CD1c-positive myeloid dendritic cell (primary cell): ENCODE data around the gene CBX8.

ENCODE experiments used
- DNase-seq: peaks from one replicate; pipeline ENCODE4 v3.0.0-alpha.2; 2016; ENCODE audit errors: extremely low spot score

The CBX8 gene

GRCh38 chr17:79819534-79820276 is 22.8 kb upstream of the CBX8 start:
- DNase-seq = no peak

DNA sequence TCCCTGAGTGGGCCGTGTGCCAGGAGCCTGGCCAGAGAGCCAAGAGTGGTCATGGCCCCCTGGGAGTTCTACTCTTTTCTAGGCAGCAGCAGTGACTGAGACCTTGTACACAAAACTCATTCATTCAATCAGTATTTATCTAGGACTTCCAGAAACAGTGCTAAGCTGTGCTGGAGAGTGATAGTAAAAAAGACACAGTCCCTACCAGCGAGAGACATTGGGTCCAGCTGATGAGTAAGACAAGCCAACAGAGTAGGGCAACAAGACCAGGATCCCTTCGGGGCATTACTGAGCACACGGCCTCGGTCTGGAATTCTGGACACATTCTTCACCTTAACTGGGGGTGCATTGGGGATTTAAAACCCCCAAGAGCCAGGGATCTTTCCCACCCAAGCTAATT is 22.2 kb upstream of the CBX8 start:
- no peak for DNase-seq

DNA sequence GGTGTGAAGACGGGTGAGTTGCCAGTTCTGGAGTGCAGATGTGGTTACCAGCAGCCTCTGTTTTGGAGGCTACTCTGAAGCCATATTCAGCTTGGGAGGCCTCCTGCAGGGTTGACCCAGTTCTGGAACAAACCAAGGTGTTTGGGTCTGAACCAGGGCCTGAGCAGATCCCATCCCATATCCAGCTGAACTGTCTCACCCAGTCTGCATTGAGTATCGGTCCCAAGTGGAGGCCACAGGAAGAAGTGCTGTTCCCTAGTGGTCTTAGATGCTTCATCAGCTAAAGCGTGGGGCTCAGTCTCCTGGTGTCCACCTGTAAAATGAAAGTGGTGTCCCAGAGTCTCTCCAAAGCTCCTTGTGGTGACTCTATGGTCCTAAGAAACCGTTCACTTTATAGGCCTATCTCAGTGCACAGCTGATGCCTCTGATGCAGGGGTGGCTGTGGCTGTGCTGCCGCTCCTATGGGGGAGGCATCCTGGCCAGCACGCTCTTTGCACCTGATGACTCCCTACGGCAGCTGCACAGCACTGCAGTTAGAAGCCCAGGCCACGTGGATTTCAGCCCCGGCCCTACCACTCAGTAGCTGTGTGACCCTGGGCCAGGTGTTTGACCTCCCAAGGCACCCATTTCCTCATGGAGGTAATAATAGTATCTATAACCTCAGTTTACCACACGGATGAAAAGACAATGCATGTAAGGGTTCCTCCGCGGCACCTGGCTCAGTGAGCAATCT is 21.3 kb upstream of the CBX8 start:
- no peak for DNase-seq

DNA sequence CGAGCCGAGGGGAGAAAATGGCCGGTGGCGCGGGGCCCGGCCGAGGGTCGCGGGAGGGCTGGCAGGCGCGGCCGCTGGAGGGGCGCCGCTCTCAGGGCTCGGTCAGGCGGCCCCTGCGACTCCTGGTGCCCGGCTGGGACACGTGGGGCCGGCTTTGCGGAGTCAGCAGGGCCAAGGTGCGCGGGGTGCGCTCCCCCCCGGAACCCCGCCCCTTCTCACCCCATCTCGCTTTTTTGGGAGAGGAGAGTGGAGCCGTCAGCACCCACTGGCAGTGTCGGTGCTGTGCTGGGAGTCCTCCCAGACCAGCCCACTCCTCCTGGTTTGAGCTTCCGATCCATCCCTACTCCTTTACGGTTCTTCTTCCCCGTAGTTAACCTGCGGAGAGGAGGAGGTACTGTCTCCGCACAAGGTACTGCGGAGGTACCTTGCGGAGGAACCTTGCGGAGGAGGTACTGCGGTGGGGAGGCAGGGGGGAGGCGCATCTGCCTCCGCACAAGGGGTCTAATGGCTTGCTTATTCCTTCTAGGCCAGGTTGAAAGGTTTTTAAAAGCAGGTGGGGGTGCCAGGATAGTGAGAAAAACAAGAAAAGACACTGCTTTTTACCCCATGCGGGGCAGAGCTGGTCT is 19.1 kb upstream of the CBX8 start:
- no peak for DNase-seq

GRCh38 chr17:79814974-79815835 is 18.3 kb upstream of the CBX8 start:
- DNase-seq = peak; percentile 43

- DNase-seq = no peak
These were observed 17.5 kb upstream of the CBX8 start for GRCh38 chr17:79814127-79814973.

DNA sequence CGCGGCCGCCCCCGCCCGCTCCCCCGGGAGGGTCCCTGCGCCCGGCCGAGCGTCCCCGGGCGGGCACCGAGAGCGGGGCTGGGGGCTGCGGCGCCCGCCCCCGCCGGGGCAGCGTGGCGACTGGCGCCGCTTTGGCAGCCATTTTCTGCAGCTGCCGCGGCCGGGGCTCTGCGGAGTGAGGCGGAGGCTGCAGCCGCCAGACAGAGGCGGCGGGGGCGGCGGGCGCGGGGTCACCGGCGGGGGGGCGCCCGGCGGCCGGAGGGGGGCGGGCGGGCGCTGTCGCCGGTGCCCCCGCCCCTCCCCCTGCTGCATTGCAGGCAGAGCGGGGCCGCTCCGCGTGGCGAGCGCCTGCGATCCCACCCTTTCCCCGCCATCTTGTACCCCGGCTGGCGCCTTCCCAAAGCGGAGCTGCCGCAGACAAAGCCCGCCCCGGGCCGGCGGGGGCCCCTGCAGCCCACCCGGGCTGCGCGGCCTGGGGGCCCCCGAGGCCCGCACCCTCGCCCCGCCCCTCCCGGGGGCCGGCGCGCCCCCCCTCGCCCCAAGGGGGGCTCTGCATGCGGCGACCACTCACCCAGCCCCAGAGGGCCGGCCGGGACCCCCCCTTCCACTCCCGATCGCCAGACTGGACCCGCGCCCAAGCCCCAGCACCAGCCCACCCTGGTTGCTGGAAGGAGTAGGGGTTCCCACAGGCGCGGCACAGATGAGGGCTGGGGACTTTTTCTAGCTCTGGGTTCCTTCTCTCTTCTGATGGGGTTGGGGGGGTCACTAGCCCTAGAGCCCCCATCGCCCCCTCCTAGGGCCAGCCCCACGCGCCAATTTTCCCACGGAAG is 16.6 kb upstream of the CBX8 start:
- no peak for DNase-seq

GRCh38 chr17:79812353-79813258 is 15.7 kb upstream of the CBX8 start:
- DNase-seq = no peak

- DNase-seq = no peak
These were observed 15.0 kb upstream of the CBX8 start for GRCh38 chr17:79811868-79812352.

DNA sequence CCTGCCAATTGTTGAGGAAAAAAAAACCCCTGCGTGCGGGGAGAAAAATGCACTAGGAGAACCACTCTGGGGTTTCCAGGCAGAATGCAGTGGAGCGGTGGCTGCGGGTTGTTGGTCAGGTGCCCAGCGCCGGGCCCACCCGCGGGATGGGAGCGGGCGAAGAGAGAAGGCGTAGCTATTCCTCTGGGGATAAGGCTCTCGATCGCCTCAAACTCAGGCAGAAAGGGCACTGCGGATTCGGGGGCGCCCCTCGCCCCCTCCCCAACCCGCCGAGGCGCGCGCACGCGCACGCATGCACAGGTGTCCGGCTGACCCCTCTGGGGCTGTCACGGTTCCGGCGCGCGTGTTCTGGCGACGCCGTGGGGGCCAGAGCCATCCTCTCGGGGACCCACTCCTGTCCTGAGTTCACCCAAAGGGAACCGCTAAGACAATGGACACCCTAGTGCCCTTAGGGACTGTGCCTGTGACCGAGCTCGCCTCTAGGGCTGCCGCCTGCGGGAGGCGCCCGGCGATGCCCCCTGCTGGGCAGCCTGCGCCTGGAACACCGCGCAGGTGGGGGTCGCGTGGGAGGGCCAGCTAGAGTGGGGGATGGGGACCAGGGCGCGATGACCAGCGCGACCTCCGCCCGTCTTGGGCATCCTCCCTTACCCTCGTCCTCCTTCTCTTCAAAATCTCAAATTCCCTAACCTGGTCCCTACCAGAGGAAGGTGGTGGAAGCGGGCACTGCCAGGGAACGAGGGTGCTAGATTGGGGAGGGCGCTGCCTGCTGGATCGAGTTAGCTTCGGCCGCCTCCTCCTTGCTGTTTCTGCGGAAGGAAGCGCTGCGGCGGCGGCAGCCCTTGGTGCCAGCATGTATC is 14.4 kb upstream of the CBX8 start:
- DNase-seq = peak; percentile 63

- DNase-seq = peak; percentile 89
These were observed 13.5 kb upstream of the CBX8 start for GRCh38 chr17:79810130-79811010.

- no peak for DNase-seq
These were observed 12.8 kb upstream of the CBX8 start for GRCh38 chr17:79809530-79810129.

- DNase-seq = no peak
These were observed 12.1 kb upstream of the CBX8 start for GRCh38 chr17:79808763-79809529.

DNA sequence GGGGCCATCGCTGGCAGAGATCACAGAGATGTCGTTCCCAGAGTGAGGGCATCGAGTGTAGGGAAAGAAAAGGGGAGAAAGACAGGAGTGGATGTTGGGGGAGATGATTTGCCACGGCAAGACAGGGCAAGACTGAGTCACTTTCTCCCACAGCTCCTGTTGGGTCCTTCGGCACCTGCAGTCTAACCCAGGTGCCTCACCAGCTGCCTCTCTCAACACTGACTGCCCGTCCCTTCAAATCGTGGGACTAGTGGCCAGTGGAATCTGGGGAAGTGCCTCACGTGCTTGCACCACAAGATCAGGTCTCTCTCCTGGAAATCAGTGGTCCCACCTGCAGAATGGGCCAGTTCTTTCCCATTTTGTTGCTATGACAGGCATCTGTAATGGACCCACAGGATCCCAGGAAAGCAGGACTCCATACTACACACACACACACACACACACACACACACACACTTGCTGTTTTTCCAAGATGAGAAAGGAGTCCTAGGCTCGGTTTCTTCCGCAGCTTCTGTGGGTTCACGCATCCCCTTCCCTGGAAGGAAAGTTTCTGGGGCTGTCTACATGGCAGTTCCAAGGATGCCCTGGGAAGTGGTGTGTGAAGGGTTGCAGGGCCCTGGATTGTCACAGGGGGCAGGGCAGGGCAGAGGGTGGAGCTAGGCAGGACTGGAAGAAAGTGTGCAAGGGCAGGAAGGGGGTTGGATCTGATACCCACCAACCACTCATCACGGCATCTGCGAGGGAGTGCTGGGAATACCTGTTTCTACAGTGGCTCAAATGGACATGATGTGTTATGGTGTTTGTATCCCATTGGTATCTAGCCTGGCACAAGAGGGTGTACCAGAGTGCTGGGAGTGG is 10.2 kb upstream of the CBX8 start:
- no peak for DNase-seq

DNA sequence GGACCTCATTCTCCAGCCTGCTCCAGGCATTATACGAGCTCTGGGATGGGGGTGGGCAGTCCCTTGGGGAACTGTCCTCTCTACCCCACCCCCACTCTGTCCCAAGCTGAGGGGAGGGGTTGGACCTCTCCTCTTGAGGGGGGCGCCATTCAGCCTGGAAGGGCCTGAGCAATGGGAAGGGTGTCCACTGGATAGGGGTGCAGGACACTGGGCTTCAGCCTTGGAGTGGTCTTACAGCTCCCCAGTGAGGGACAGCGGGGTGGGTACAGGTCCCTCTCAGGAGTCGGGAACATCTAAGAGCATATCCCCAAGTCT is 9.5 kb upstream of the CBX8 start:
- no peak for DNase-seq
